ENCODE measurements around the gene NKG7.

Gene NKG7

DNA sequence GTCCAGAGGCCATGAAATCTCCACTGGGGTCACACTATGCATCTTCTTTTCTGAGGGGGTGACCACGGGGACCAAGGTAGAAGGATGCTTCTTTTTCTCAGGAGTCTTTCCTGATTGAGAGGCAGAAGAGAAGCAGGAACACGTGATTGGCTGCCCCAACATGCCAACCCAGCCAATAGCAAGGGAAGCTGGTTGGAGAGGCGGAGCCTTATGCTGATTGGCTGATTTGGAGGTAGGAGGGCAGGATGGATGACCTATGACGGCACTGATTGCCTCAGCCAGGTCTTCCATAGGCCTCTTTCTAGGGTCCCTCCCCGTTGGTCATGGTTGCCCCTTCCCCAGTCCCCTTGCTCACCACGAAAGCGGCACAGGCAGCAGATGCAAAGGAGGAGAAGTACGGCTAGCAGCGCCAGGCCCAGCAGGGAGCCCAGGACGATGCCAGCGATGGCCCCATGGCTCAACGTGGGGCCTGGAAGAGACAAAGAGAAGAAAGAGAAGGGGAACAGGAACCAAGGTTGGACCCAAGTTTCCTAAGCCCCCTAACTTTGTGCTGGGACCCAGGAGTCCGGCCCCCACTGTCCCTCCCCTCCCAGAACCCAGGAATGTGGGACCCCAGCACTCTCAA lies 38.5 kb downstream of the NKG7 start:
- no peak for DNase-seq

DNA sequence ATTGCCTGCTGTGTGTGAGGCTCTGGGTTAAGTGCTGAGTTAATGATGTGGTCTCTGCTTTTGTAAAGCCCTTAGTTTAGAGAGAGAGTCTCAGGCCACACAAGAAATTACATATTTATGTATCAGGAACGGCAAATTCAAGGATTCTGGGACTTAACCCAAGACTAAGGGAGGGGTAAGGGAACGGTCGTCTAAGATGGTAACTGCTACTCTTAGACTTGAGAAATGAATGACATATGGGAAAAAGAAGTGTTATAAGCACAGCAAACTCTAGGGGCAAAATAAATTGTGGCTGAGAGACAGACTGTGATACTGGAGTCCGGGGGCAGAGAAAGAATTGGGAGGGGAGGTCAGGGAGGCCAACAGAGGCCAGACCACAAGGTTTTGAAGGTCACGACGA lies 40.7 kb downstream of the NKG7 start:
- no peak for DNase-seq

DNA sequence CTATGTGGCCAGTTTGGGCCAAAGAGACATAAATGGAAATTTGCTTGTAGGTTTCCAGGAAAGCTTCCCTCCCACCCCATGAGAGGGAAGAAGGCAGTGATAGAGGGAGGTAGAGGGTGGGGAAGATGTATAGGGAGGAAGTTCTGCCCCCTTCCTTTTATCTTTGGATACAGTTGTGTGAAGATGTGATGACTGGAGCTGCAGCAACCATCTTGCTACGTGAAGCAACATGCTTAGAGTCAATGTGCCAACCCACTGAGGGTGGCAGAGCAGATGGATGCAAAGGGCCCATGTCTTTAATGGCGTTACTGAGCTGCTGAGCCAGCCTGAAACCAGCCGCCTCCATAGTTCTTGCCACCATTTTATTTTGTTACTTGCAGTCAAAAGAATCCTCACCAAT lies 41.3 kb downstream of the NKG7 start:
- no peak for DNase-seq

DNA sequence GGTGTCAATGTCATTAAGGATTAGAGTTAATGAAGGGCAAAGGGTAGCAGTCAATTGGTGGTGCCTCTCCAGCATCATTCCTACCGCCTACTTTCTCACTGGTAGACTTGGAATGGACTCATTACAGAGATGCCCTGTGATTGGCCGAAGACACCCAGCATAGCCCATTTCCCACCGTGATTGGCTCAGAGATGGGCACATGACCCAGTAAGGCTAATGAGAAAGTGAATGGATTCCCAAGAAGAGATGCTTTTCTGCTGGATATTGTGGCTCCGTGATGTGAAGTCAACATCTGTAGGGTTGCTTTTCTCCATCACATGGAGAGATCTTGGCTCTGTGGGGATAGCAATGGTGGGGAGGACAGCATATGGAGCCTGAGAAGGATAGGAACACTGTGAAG lies 42.1 kb downstream of the NKG7 start:
- DNase-seq: no peak

DNA sequence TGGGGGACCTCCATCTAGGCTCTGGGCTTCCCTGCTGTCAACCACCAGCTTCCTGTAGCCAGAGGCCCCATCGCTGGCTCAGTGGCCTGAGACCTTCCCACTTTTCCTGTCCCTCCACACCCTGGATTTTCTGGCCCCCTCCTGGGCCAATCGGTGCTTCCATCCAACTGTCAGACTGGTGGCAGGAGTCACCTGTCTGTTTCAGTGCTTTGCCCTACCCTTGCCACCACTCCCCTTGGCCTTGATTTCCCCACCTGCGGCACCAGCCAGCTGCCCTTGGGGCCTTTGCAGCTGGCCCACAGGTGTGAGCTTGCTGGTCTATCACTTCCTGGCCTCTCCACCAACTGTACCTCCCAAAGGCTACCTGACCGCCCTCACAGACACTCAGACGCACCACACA lies 43.0 kb downstream of the NKG7 start:
- no peak for DNase-seq

DNA sequence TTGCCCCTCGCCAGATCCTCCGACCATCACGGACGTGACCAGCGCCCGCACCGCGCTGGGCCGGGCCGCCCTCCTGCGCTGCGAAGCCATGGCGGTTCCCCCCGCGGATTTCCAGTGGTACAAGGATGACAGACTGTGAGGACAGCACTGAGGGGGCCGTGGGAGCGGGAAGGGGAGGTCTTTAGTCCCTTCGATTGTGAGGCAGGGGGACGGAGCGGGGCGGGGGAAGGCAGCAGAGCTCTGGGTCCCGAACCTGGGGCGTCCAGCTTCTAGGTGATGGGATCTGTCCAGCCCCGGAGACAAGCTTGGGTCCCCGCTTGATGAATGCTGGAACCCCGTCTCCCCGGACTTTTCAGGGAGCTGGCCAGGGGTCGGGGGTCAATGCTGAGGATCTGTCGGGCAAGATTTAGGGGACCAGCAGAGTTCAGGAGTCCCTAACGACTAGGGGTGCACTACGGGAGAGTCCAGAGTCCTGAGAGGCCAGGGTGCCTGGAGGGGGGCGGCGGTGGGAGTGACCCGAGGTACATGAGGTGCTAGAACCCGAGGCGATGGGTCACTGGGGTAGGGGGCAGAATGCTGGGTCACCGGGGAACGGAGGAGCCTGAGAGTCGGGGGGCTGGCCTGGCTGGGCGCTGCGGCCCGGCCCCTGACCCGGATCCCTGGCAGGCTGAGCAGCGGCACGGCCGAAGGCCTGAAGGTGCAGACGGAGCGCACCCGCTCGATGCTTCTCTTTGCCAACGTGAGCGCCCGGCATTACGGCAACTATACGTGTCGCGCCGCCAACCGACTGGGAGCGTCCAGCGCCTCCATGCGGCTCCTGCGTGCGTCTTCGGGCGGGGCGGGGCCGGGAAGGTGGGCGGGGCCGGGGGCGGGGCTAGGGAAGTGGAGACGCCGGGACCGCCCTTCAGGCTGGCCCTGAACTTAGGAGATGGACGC lies 45.1 kb downstream of the NKG7 start:
- DNase-seq: no peak

DNA sequence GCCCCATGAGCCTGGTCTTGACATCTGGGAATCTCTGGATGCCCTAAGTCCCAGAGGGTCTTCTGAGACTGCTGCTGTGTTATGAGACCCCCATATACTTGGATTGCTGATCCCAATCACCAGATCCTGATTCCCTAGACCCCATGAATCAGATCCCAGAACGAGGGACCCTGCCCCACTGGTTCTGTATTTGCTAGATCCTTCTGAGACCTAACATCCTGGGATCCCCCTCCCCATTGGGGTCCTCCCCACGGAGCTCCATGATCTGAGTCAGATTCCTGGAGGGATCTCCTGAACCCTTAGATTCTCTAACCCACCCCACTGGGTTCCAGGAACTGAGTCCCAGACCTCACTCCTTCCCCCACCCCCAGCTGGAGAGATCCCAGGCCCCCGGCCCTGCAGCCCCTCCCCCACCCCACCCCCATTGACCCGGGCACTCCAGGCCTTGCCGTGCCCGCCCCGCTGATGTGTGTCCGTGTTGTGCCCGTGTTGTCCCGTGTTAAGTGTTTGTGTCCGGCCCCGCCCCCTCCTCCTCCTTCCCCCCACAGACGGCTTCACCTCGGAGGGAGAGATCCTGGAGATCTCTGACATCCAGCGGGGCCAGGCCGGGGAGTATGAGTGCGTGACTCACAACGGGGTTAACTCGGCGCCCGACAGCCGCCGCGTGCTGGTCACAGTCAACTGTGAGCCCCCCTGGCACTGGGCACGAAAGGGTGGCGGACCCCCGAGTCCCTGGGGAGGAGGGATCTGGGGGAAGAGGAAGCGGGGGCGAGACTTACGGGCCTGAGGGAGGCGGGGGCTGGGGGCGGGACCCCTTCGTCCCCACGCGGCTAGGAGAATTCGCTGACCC lies 46.0 kb downstream of the NKG7 start:
- no peak for DNase-seq

DNA sequence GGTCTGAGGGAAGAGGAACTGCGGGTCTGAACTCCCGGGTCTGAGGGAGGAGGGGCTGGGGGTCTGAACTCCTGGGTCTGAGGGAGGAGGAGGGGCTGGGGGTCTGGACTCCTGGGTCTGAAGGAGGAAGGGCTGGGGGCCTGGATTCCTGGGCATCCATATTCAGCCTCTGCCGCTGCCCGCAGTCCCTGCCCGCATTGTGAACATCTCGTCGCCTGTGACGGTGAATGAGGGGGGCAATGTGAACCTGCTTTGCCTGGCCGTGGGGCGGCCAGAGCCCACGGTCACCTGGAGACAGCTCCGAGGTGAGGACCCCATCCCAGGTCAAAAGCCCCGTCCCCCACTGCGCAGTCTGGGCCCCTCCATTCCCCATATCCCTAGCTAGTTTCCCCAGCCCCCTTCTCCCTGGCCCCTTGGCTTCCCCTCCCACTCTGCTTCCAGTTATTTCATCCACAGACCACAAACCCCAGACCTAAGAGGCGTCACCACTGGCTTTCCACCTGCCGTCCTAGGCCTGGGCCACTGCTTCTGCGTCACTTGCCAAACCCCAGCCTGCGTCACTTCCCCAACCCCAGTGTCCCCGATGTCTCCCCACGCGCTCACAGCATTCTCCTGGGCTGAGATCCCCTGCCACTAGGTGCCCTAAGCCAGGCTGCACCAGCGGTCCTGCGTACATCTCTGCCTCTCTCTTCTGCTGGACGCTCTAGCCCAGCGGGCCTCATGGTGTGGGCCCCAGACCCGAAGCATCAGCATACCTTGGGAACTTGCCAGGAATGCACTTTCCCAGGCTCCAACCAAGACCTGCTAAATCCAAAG lies 47.1 kb downstream of the NKG7 start:
- DNase-seq: no peak

DNA sequence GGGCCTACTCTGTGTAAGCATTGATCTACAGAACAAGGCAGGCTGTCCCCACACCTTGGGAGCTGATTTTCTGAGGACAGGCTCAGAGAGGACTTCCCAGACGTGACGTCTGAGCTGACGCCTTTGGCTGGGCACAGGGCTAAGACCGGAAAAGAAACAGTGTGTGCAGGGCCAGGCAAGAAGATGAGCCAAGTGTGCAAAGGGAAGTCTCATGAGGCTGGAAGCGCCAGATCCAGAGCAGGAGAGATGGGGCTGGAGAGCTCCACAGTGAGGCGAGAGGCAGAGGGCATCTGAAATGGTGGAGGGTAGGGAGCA lies 48.3 kb downstream of the NKG7 start:
- DNase-seq: no peak

DNA sequence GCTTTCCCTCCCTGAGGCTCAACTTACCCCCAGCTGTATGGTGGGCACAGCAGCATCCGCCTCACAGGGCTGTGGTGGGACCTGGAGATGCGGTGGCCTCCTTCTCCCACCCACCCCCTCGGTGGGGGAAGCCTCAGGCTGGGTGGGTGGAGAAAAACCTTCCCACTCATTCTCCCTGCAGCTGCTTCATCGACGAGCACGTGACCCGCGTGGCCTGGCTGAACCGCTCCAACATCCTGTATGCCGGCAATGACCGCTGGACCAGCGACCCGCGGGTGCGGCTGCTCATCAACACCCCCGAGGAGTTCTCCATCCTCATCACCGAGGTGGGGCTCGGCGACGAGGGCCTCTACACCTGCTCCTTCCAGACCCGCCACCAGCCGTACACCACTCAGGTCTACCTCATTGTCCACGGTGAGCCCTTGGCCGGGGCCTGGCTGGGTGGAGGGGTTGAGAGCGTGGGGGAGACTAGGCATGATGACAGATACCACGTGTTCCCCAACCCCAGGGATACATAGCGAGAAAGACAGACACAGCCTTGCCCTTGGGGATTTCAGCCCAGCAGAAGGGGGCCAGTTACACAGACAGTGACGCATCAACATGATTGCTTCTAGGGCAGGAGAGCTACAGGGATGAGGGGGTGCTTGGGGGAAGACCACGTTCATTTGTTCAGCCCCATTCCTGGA lies 48.8 kb downstream of the NKG7 start:
- DNase-seq: no peak

DNA sequence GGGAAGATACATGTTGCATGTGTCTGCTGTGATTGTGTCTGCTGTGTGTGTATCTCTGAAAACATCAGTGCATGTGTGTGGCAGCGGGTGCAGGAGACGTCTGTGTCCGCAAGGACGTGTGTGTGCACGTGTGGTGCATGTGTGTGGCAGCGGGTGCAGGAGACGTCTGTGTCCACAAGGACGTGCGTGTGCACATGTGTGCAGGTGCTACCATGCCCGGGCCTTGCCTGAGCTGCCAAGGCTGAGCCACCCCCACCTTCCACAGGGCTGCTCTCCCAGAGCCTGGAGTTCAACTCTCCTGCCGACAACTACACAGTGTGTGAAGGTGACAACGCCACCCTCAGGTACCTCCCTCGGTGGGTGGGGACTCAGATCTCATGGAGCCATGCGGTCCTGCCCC lies 50.7 kb downstream of the NKG7 start:
- no peak for DNase-seq

Data from NCI-H345 (cell line).